ENCODE data around the gene OLFM2.

DNA sequence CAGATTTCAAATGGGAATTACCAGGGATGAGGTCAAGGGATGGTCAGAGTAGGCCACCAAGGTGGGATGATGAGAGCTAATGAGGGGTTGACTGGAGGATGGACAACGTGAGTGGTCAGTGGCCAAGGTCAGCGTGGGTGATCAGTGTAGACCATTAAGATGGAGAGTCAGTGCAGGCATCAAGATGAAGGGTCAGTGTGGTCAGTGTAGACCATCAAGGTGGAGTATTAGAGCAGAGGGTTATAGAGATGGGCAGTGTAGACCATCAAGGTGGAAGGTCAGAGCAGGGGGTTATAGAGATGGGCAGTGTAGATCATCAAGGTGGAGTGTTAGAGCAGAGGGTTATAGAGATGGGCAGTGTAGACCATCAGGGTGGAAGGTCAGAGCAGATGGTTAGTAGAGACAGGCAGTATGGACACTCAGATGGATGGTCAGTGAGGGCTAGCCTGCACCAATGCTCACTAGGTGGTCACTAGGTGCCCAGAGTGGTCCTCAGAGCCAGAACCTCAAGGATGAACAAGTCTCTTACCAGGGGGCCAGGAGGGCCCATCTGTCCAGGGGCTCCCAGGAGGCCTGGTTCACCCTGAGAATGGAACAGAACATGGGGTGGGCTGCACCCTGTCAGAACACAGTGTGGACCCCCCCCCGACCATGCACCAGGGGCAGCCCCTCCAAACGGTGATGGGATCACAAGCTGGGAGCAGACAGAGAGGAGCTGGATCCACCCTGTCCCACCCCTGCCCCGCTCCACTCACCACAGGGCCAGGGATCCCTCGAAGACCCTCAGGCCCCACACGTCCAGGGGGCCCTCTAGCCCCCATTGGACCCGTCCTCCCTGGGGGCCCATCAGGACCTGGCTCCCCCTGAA, 32.7 kb upstream of the OLFM2 start:
- TF ChIP-seq EZH2 (IDR thresholded peaks at IDR 0.05; ENCODE audit: insufficient read depth, poor library complexity, severe bottlenecking) (no peak), EZH2phosphoT487 (IDR thresholded peaks at IDR 0.05; ENCODE audit: insufficient read depth, low read depth) (no peak)
